Vagina (tissue), 2 donors: Measurements from ENCODE around the gene NCOA4. TPM values are rescaled to one million over a fixed set of nuclear protein-coding genes. Genes with fewer than 3 reads are reported as not detected.

ENCODE experiments used
- DNase-seq, 2 donors: peaks; one replicate each; pipeline ENCODE4 v3.0.0-alpha.2; 2017; ENCODE audit errors: extremely low spot score in 2 of 2
- H3K27ac ChIP-seq: fragments of 200-600 bp; sonication (generic); one replicate; pipeline ENCODE4 v1.5.1; 2019
- H3K27me3 ChIP-seq: fragments of 200-600 bp; sonication (generic); one replicate; pipeline ENCODE4 v1.5.1; 2019
- H3K36me3 ChIP-seq, 2 donors: fragments of 200-600 bp; sonication (generic); one replicate each; pipeline ENCODE4 v1.5.1; 2017 to 2019
- H3K4me1 ChIP-seq: fragments of 200-600 bp; sonication (generic); one replicate; pipeline ENCODE4 v1.5.1; 2019
- H3K4me3 ChIP-seq, 2 donors: fragments of 200-600 bp; sonication (generic); 1 replicate in 1 of 2; 2 replicates in 1 of 2; pipeline ENCODE4 v1.5.1; 2016 to 2019
- H3K9me3 ChIP-seq: fragments of 200-600 bp; sonication (generic); one replicate; pipeline ENCODE4 v1.5.1; 2019
- POLR2A ChIP-seq, 2 donors: fragments of 450-650 bp; IDR thresholded peaks; one replicate each; pipeline ENCODE4 v1.6.1; 2017; ENCODE audit warnings: antibody characterized with exemption in 2 of 2, mild to moderate bottlenecking in 2 of 2, moderate library complexity in 2 of 2
- POLR2AphosphoS5 ChIP-seq, 2 donors: sonication (generic); formaldehyde crosslinking; IDR thresholded peaks; one replicate each; pipeline ENCODE4 v1.9.0; 2017; ENCODE audit warnings: antibody characterized with exemption in 2 of 2, mild to moderate bottlenecking in 2 of 2, low read depth in 1 of 2; ENCODE audit not compliant: insufficient read depth in 1 of 2
- intact Hi-C: fragments of 100-400 bp; cut with DNase I; formaldehyde crosslinking; loops from one replicate; pipeline ENCODE4 v1.15.1; 2023
- total RNA-seq: library from RNA; depleted of rRNA; stranded (reverse); fragments of >200 nt; gene quantifications from one replicate; pipeline ENCODE4 v1.2.3, GENCODE V29; 2016
- TF ChIP-seq, protein P1 (sequence below), 3 experiments: fragments of 450-650 bp in 2 of 3; fragments of 200-600 bp in 1 of 3; sonication (generic) in 1 of 3; IDR thresholded peaks; one replicate each; pipeline ENCODE4 v1.5.1; 2017 to 2019; ENCODE audit warnings: antibody characterized with exemption in 3 of 3, mild to moderate bottlenecking in 2 of 3, moderate library complexity in 2 of 3

Gene NCOA4
- total RNA-seq, 1 donor from 2014 or later = 110 TPM

DNA sequence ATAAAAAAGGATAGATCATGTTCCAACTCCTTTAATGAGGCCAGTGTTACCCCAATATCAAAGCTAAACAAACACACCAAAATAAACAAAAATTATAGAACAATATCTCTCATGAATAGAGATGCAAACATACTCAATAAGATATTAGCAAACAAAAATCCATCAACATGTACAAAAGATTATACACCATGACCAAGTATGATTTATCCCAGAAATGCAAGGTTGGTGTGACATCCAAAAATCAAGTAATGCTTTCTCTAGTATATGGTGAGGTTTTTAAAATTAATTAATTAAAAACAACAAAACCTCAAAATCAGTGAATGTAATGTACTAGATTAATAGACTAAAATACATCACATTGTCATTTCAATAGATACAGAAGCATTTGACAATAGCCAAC is 26.6 kb upstream of the NCOA4 start:
- Histone ChIP-seq H3K4me3 (no peak overlapping the region), H3K36me3 (no peaks in the 10 kb centered on the region), H3K9me3 (no peaks in the 10 kb centered on the region), H3K27me3 (no peaks in the 10 kb centered on the region), H3K27ac (no peak overlapping the region), H3K4me1 (no peaks in the 10 kb centered on the region)
- intact Hi-C loops = no loop called here
- DNase-seq = no peak
- TF ChIP-seq, protein P1, sequence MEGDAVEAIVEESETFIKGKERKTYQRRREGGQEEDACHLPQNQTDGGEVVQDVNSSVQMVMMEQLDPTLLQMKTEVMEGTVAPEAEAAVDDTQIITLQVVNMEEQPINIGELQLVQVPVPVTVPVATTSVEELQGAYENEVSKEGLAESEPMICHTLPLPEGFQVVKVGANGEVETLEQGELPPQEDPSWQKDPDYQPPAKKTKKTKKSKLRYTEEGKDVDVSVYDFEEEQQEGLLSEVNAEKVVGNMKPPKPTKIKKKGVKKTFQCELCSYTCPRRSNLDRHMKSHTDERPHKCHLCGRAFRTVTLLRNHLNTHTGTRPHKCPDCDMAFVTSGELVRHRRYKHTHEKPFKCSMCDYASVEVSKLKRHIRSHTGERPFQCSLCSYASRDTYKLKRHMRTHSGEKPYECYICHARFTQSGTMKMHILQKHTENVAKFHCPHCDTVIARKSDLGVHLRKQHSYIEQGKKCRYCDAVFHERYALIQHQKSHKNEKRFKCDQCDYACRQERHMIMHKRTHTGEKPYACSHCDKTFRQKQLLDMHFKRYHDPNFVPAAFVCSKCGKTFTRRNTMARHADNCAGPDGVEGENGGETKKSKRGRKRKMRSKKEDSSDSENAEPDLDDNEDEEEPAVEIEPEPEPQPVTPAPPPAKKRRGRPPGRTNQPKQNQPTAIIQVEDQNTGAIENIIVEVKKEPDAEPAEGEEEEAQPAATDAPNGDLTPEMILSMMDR (IDR thresholded peaks at IDR 0.05) = no peak
- TF ChIP-seq POLR2A (IDR thresholded peaks at IDR 0.05) = no peak
- TF ChIP-seq POLR2AphosphoS5 (IDR thresholded peaks at IDR 0.05; ENCODE audit: insufficient read depth in 1 of 2, low read depth in 1 of 2) = no peak

GRCh38 chr10:46055771-46056170 is 25.3 kb upstream of the NCOA4 start:
- TF ChIP-seq, protein P1 (IDR thresholded peaks at IDR 0.05) = no peak
- no peak for TF ChIP-seq POLR2A (IDR thresholded peaks at IDR 0.05)
- TF ChIP-seq POLR2AphosphoS5 (IDR thresholded peaks at IDR 0.05; ENCODE audit: insufficient read depth in 1 of 2, low read depth in 1 of 2) = no peak
- Histone ChIP-seq H3K36me3 (no peaks in the 10 kb centered on the region), H3K9me3 (no peaks in the 10 kb centered on the region), H3K27me3 (no peaks in the 10 kb centered on the region), H3K4me1 (no peaks in the 10 kb centered on the region), H3K4me3 (no peak overlapping the region), H3K27ac (no peak overlapping the region)
- intact Hi-C loops = no loop called here
- DNase-seq = no peak

GRCh38 chr10:46053534-46054434 is 23.4 kb upstream of the NCOA4 start:
- H3K9me3 ChIP-seq = no peaks in the 10 kb centered on the region
- TF ChIP-seq, protein P1 (IDR thresholded peaks at IDR 0.05) = no peak
- no peak for TF ChIP-seq POLR2AphosphoS5 (IDR thresholded peaks at IDR 0.05; ENCODE audit: insufficient read depth in 1 of 2, low read depth in 1 of 2)
- TF ChIP-seq POLR2A (IDR thresholded peaks at IDR 0.05) = no peak
- DNase-seq = no peak
- no peak overlapping the region for H3K27ac ChIP-seq
- no peak overlapping the region for H3K4me3 ChIP-seq
- H3K36me3 ChIP-seq = no peaks in the 10 kb centered on the region
- H3K4me1 ChIP-seq = no peaks in the 10 kb centered on the region
- intact Hi-C loops = no loop called here
- H3K27me3 ChIP-seq = no peaks in the 10 kb centered on the region

DNA sequence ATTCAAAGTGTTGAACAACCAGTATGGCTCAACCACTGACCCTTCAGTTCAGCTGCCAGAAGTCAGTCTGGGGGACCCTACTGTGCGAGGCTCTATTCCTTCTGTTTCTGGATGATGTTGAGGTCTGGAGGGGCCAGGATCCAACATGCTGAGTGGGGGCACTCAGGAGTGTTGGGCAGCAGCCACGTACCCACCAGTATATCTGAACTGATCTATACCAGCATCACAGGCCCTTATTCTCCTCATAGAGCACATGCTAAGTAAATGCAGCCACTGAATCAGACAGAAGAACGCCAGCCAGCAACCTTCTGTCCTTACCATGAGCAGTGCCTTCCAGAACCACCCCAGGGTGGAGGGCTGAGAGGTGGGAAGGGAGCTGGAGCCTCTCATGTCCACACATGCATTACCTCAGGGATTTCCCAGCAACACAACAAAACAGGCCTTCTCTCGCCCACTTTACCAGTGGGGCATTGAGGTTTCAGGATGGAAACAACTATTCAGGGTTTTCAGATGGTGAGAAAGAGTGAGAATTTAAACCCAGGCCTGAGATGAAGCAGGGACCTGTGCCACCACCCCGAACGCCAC is 22.5 kb upstream of the NCOA4 start:
- TF ChIP-seq POLR2AphosphoS5 (IDR thresholded peaks at IDR 0.05; ENCODE audit: insufficient read depth in 1 of 2, low read depth in 1 of 2) = no peak
- Histone ChIP-seq H3K4me3 (no peak overlapping the region), H3K36me3 (no peaks in the 10 kb centered on the region), H3K27ac (no peak overlapping the region), H3K9me3 (no peaks in the 10 kb centered on the region), H3K4me1 (no peaks in the 10 kb centered on the region), H3K27me3 (no peaks in the 10 kb centered on the region)
- intact Hi-C loops = no loop called here
- DNase-seq = no peak

DNA sequence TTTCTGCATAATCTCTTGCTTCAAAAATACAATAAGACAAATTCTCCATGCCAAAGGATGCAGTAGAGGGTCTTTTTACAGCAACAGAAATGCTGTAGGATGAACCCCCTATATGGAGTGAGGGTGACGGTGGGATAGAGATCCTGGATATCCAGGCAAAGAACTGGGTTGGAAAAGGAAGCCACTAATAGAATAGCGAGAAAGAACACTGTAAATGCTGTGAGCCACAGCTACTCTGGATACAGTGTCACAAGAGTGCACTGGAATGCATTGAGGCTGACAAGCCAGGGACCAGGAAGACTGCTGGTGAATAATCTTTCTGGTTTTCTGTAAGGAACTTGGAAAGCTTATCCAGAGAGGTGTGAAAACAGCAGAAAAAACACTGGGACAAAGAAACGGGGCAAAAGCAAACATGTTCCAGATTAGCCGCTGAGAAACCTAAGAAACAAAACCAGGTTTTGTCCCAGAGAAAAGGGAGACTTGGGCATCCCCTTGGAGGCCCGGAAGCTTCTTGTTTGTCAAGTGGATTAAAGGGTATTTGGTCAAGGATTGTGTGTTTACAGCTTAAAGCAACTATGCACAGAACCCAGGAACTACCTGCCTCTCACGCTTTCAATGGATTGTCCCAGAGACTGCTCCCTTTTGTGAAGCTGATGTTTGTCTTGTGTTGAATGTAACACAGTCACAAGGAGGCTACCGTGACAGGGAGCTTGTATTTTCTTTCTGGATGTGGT is 21.8 kb upstream of the NCOA4 start:
- intact Hi-C loops = no loop called here
- no peak for DNase-seq
- no peak for TF ChIP-seq POLR2A (IDR thresholded peaks at IDR 0.05)
- TF ChIP-seq, protein P1 (IDR thresholded peaks at IDR 0.05) = no peak
- TF ChIP-seq POLR2AphosphoS5 (IDR thresholded peaks at IDR 0.05; ENCODE audit: insufficient read depth in 1 of 2, low read depth in 1 of 2) = no peak

More for the DNA sequence above, 21.8 kb upstream of the NCOA4 start:
- H3K36me3 ChIP-seq = no peaks in the 10 kb centered on the region
- no peaks in the 10 kb centered on the region for H3K27me3 ChIP-seq
- no peak overlapping the region for H3K4me3 ChIP-seq
- H3K27ac ChIP-seq = no peak overlapping the region
- no peaks in the 10 kb centered on the region for H3K4me1 ChIP-seq
- no peaks in the 10 kb centered on the region for H3K9me3 ChIP-seq
